DMS79 treated with DMSO at 0.1 percent for 48 hours (cell line): ENCODE data around the gene LARP1.
"Not testable (repeated sequence)": the region's sequence is repeated elsewhere in the genome, so short reads cannot be mapped to it uniquely, and the experiment has no call there.

Experiments used
- DNase-seq: peaks from one replicate; lab custom pipeline; 2025; lab: John Stamatoyannopoulos, UW

The LARP1 gene

GRCh38 chr5:154755361-154756008, at the start of gene LARP1:
LARP1 (plus strand) TSS chr5:154755377; CDS start chr5:154755758, 381 bp downstream.
- DNase-seq = no peak

- DNase-seq = no peak
Measured at GRCh38 chr5:154706416-154706815, 48.8 kb upstream of the LARP1 start.

- no peak for DNase-seq
Measured at GRCh38 chr5:154707641-154708040, 47.5 kb upstream of the LARP1 start.

- DNase-seq = no peak
Measured at GRCh38 chr5:154708207-154708606, 47.0 kb upstream of the LARP1 start.

- DNase-seq = no peak
Measured at GRCh38 chr5:154708846-154709245, 46.3 kb upstream of the LARP1 start.

GRCh38 chr5:154709368-154710305, 45.5 kb upstream of the LARP1 start:
- DNase-seq = no peak

GRCh38 chr5:154712518-154713437, 42.4 kb upstream of the LARP1 start:
- DNase-seq = peak; percentile 37

GRCh38 chr5:154713615-154714125, 41.5 kb upstream of the LARP1 start:
- DNase-seq = no peak

- DNase-seq = peak; percentile 26
Measured at GRCh38 chr5:154714266-154714986, 40.8 kb upstream of the LARP1 start.

- no peak for DNase-seq
Measured at GRCh38 chr5:154721481-154722058, 33.6 kb upstream of the LARP1 start.

- DNase-seq = no peak
Measured at GRCh38 chr5:154722097-154722496, 33.1 kb upstream of the LARP1 start.

- DNase-seq = no peak
Measured at GRCh38 chr5:154722936-154723335, 32.2 kb upstream of the LARP1 start.

- DNase-seq = peak; percentile 10
Measured at GRCh38 chr5:154723740-154724505, 31.3 kb upstream of the LARP1 start.

- no peak for DNase-seq
Measured at GRCh38 chr5:154727361-154727760, 27.8 kb upstream of the LARP1 start.

GRCh38 chr5:154728939-154729588, 26.1 kb upstream of the LARP1 start:
- no peak for DNase-seq

GRCh38 chr5:154729613-154730012, 25.6 kb upstream of the LARP1 start:
- no peak for DNase-seq

GRCh38 chr5:154730761-154731160, 24.4 kb upstream of the LARP1 start:
- not testable (repeated sequence) for DNase-seq

- DNase-seq = no peak
Measured at GRCh38 chr5:154732212-154732611, 23.0 kb upstream of the LARP1 start.
